COLO829 (cell line): ENCODE measurements around the gene AP1B1.
"Not testable (repeated sequence)": the region's sequence is repeated elsewhere in the genome, so short reads cannot be mapped to it uniquely, and the experiment has no call there.

Source experiments
- DNase-seq: peaks from one replicate; pipeline ENCODE4 v3.0.0; 2012; ENCODE audit warnings: low spot score

The AP1B1 gene

GRCh38 chr22:29348956-29349355 is 39.4 kb downstream of the AP1B1 start:
- DNase-seq: no peak

GRCh38 chr22:29348041-29348440 is 40.3 kb downstream of the AP1B1 start:
- DNase-seq: no peak

- no peak for DNase-seq
Observed at GRCh38 chr22:29346659-29347058, 41.7 kb downstream of the AP1B1 start.

DNA sequence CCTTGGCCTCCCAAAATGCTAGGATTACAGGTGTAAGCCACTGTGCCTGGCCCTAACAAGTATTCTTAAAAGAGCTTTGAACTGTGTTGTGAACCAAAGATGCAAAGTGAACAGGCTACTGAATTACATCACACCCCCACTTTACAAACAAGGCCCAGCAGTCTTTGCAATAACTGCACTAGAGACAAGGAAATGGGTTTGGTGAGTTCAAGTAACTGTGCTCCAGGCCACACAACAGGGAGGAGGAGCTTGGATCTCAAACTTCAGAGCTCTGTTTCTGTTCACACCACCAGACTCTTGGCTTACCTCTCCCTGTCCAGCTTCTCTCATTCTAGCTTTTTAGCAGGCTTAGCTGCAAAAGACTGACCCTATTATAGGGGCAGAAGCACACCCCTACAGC is 42.4 kb downstream of the AP1B1 start:
- no peak for DNase-seq

DNA sequence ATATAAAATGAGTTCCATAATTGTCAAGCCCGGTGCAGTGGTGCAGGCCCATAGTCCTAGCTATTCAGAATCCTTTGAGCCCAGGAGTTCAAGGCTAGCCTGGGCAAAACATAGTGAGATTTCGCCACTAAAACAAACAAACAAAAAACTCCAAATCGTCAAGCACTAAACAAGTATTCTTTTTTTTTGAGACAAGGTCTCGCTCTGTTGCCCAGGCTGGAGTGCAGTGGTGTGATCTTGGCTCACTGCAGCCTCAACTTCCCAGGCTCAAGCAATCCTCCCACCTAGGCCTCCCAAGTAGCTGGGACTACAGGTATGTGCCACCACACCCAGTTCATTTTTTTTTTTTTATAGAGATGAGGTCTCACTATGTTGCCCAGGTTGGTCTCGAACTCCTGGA is 43.5 kb downstream of the AP1B1 start:
- DNase-seq: not testable (repeated sequence)

GRCh38 chr22:29344137-29344536 is 44.2 kb downstream of the AP1B1 start:
- peak; percentile 28 for DNase-seq

GRCh38 chr22:29343313-29343805 is 45.0 kb downstream of the AP1B1 start:
- no peak for DNase-seq

- DNase-seq: no peak
Observed at GRCh38 chr22:29342577-29343312, 45.6 kb downstream of the AP1B1 start.

DNA sequence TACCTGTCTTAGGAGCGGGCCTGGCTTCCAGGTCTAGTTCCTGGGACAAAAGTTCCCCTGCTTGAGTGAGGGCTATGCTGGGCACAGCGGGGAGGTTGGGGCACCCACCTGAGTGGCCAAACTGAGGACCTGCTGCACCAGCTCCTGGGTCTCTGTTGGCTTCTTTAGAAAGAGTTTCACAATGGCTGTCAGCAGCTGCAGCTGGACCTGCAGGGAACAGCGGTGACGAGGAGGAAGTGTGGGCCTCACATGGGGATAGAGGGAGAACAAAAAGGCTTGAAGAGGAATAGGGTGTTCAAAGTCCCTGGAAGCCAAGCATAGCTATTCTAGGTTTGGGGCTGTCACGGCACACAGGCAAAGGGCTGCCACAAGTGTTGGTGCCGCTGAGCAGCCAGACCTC is 46.2 kb downstream of the AP1B1 start:
- DNase-seq: no peak

- no peak for DNase-seq
Observed at GRCh38 chr22:29341849-29342127, 46.6 kb downstream of the AP1B1 start.

DNA sequence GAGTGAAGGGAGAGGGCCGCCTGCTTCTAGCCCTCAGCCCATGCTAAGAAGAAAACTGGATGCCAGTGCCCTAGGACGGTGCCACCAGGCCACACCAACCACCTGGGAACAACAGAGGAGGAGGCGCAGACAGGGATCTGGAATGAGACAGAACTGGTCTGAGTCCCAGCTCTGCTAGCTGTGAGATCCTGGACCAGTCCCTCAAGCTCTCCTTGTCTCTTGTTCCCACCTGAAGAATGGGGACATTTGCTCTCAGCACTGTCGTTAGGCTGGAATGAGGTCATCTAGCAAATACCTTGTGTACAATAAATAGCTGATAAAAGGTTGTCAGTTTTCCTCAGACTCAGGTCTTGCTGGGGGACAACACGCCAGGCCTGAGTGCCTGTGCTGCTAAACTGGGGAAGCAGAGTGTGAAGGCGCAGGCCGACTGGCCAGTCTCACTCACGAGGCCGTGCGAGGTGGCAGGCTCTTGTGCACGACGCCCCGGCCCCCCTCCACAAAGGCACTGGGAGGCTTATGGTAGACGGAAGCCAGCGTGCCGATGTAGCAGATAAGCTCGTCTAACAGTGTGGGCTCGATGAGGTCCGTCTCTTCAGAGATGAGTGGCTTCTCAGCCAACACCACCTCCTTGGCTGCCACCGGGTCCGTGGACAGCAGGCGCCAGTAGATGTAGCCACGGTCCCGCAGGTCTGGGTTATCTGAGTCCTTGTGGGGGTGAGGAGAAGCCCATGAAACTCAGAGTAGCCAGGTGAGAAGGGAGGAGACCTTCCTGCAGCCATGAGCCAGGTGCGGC is 47.1 kb downstream of the AP1B1 start:
- no peak for DNase-seq

DNA sequence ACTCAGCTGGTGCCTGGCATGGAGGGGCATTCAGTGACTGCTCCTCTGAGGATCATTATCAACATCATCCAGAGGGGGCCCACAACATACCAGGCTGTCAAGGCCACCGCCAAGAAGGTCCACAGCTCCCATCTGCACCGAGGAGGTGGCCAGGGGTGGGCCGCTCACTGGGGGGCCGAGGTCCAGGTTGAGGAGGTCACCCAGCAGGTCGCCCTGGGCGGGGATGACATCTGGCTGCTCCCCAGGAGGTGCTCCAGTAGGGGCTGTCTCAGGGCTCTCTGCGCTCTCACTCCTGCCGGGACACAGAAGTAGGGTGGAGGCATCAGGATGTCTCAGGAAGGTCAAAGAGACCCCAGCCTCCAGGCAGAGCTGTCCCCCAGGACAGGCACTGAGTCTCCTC is 47.8 kb downstream of the AP1B1 start:
- DNase-seq: no peak

DNA sequence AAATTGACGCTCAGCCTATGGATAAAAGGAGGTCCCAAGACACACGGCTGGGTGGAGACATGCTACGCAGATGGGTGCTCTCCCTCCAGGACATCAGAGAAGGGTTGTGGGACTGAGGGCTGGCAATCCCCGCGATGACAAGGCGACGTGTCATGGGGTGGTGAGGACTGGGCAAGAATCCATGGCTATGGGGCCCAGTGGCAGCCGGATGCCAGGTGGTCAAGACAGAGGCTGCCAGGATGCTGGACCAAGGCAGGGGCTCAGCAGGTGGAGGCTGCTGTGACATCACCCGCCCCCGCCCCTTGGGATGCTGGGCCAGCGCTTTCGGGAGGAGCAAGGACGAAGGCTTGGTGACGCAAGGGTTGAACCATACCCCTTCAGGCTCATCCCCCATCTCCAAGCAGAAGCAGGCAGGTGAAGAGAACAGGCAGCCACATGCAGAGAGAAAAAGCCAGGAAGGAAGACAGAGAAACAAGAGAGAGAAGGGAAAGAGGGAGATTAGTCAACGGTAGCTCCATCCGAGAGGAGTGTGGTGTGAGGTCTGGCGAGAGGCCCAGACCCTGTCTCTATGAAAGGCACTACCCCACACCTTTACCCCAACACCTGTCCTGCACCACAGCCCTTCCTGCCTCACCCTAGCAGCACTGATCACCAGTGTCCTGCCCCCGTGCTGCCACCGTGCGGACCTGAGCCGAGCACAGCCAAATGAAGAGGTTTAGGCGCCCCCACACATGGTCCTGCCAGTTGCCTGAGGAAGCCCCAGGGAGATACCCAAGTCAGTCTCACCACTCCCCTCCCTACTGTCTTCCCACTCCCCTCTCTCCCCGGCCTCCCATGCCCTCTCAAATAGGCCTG is 48.8 kb downstream of the AP1B1 start:
- DNase-seq: no peak

- no peak for DNase-seq
Observed at GRCh38 chr22:29338398-29338797, 50.0 kb downstream of the AP1B1 start.

DNA sequence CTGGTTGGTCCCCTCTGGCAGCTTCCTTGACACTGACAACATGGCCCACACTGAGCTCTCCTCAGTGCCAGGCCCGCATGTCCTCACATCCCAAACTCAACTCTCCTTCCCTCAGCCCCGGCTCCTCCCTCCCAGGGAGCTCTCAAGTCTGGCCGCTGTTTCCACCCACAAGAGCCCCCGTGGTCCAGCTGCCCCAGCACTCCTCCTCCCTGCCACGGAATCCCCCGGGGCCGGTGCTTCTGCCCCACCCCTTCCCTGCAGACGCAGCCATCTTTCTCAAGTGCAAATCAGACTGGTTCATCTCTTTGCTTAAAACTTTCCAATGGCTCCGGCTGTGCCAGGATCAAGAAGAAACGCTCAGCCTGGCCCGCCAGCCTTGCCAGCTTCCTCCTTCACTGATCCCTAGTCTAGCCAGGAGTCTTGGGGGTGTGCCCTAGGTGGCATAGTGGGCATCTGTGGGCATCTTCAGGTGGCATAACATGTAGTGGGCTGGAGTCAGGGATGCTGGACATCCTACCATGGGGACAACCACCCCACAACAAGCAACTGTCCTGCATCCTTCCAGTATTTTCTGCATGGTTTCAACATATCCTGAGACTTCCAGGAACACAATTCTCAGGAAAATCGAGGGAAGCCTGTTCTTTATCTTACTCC is 50.6 kb downstream of the AP1B1 start:
- DNase-seq: no peak

DNA sequence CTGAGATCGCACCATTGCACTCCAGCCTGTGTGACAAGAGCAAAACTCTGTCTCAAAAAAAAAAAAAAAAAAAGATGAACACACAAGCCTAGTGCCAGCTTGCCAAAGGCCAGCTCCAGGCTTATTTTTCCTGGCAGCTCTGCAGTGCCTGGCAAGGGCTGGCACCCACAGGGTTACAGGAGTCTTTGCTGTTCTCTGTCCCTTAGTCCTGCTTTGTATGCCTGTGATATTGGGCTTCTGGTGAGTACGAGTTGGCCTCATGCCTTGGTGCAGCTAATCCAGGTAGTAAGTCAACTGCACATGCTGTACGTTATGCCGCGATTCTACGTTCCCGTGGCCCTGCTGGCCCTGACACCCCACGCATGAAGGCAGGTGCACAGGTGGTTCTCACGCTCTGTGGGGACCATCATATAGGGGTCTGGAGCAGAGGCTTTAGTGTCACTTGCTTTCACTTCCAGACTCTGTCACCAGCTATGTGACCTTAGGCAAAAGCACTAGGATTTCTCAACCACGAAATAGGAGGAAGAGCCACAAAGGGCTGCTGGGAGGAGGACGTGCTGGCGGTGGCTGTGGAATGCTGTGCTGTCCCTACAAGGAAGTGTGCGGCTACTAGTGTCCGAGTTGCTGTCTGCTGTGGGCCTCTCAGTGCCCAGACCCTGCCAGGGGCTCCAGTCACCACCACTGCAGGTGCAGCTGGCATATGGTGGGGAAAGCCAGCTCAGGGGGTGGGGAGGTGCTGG is 51.4 kb downstream of the AP1B1 start:
- no peak for DNase-seq

DNA sequence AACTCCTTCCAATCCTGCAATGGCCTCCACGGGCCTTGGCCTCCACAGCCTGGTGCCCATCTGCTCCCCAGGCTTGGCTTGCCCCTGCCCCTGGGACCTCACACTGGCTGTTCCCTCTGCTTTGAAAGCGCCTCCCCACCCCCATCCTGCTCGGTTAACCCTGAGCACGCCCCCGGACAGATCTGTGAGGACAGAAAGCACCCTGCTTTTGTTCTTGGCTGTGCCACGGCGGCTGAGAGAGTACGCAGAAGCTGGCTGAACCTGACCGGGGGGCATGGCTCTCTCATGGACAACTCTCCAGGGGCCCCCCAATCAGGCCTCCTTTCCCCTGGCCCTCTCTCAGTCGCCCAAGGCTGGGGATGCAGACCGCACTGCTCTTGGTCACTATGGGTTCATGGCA is 52.7 kb downstream of the AP1B1 start:
- no peak for DNase-seq

DNA sequence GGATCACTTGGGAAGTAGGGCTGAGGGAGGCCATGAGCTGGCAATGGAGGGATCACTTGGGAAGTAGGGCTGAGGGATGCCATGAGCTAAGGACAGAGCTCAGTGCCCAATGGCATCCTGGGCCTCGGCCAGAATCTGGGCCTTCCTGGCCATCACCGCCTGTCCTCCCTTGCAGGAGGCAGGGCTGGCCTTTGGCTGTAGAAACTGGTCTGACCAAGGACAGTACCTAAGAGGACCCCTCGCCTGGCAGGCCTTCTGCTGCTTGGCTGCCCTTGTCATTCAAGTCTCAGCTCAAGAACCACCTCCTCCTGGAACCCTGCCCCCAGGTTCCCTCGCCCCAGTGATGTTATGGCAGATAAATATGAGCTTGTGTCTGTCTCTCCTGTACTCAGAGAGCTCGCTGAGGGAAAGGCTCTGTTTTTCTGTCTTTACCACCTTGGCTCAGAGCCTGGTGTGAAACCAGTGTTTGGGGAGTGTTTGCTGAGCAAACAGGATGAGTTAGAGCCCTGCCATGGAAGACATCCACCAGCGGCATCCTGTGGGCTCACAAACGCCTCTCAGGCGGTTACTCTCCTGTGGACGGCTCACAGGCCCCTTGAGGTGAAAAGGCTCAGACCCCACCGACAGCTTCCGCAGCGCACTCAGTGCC is 53.5 kb downstream of the AP1B1 start:
- DNase-seq: no peak

DNA sequence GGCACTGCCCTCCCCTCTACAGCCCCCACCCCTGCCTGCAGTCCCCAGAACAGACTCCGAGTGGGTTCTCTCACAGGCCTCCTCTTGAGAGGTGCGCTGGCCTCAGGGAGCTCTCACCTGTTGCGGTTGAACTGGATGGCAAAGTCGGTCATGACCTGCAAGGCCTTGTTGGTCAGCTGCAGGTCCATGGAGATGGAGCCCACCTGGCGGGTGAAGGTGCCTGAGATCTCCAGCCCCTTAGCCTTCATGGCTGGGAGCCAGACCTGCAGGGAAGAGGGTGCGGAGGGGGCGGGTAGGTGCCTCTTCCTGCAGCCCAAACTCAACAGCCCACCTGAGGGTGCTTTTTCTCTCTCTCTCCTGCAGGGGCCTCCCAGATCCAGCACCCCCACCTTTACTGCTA is 54.2 kb downstream of the AP1B1 start:
- DNase-seq: no peak

DNA sequence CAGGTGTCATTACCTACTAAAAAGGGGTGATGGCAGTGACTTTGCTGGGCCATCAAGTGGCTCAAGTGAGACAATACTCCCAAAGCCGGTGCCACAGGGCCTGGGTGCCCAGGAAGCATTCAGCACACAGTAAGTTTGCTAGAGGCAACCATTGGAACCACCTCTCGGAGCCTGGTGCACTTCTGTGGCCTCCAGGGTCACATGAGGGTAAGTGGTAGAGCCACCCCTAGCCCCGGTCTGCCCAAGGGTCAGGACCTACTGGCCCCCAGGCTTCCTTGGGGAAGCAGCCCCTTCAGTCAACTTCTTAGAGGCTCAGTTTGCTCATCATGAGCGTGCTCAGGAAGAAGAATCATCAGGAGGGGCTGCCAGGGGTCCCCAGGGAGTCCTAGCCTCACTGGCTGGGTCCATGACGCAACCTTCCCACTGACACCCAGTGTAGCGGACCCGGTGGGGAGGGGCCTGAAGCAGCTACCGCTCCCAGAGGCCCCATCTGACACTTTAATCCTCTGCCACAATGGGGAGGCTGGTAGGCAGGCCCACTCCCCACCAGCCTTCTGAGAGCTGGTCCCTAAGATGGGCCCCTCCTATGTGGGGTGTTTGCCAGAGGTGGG is 55.4 kb downstream of the AP1B1 start:
- DNase-seq: no peak
